HEK293 (cell line): ENCODE data around the gene HTRA2.

Experiments used
- ATF2 ChIP-seq: fragments of 450-650 bp; formaldehyde crosslinking; IDR thresholded peaks from 2 replicates; pipeline ENCODE4 v1.5.1; 2016; ENCODE audit warnings: missing biosample characterization, missing genetic modification characterization, low read depth
- CTCF ChIP-seq: fragments of 450-650 bp; formaldehyde crosslinking; IDR thresholded peaks from 2 replicates; pipeline ENCODE4 v1.5.1; 2016; ENCODE audit warnings: missing biosample characterization, missing genetic modification characterization
- REPIN1 ChIP-seq: fragments of 450-650 bp; formaldehyde crosslinking; IDR thresholded peaks from 2 replicates; pipeline ENCODE4 v1.5.1; 2017; ENCODE audit warnings: missing biosample characterization, missing genetic modification characterization, low read depth
- SP2 ChIP-seq: fragments of 450-650 bp; formaldehyde crosslinking; IDR thresholded peaks from 2 replicates; pipeline ENCODE4 v1.5.1; 2016; ENCODE audit warnings: missing biosample characterization, missing genetic modification characterization
- ZNF112 ChIP-seq: fragments of 450-650 bp; formaldehyde crosslinking; IDR thresholded peaks from 2 replicates; pipeline ENCODE4 v1.5.0; 2017; ENCODE audit warnings: missing biosample characterization, missing genetic modification characterization
- ZNF555 ChIP-seq: fragments of 450-650 bp; formaldehyde crosslinking; conservative IDR thresholded peaks from 2 replicates; pipeline ENCODE4 v1.5.1; 2017; ENCODE audit warnings: missing biosample characterization, mild to moderate bottlenecking, missing genetic modification characterization, inconsistent platforms
- ZSCAN5A ChIP-seq: fragments of 450-650 bp; formaldehyde crosslinking; IDR thresholded peaks from 2 replicates; pipeline ENCODE4 v1.5.1; 2016; ENCODE audit warnings: missing biosample characterization, missing genetic modification characterization

GRCh38 chr2:74510272-74510671 is 19.5 kb upstream of the HTRA2 start:
- no peak for TF ChIP-seq CTCF (tag by site-specific recombination)
- TF ChIP-seq ATF2: no peak
- no peak for TF ChIP-seq REPIN1 (tag by site-specific recombination)
- no peak for TF ChIP-seq SP2
- no peak for TF ChIP-seq ZNF555 (tag by site-specific recombination)
- TF ChIP-seq ZSCAN5A (tag by site-specific recombination): no peak
- no peak for TF ChIP-seq ZNF112 (tag by site-specific recombination)
